SIG-M5 treated with dmso at 0.1 percent for 504 hours (cell line): ENCODE results near the gene CLTCL1.
A peak's percentile ranks its signal among the peaks of the same experiment; 100 is the strongest.

Experiments
- DNase-seq: peaks from one replicate; lab custom pipeline; 2025; ENCODE audit not compliant: unreplicated experiment; lab: John Stamatoyannopoulos, UW

CLTCL1 gene

DNA sequence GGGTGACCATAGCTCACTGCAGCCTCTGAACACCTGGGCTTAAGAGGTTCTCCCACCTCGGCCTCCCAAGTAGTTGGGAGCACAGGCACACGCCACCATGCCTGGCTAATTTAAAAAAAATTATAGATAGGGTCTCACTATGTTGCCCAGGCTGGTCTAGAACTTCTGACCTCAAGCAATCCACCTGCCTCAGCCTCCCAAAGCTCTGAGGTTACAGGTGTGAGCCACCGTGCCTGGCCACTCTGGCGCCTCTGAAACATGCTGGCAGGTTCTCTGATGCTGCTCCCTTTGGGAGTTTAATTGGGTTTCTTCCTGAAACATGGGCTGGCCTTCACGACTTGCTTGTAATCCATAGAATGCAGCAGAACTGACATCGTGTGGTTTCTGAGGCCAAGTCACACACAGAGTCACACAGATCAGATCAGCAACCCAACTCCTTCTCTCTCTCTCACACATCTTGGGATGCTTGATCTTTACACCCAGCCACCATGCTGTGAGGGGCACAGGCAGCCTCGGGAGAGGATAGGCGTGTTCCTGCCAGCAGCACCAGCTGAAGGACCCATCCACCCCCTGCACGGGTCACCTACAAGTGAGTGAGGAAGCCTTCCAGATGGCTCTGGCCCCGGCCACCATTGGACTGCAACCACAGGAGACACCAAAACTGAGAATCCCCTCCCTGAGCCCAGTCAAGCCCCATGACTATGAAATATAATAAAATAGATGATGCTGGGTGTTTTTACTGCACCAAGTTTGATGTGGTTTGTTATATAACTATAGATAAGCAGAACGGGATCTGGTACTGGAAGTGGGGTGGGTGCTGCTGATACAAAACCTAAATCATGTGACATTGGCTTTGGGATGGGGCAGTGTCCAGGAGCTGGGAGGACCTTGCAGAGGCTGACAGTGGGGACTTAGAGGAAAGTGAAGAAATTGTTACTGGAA, 138.3 kb downstream of the CLTCL1 start:
- DNase-seq: no peak

DNA sequence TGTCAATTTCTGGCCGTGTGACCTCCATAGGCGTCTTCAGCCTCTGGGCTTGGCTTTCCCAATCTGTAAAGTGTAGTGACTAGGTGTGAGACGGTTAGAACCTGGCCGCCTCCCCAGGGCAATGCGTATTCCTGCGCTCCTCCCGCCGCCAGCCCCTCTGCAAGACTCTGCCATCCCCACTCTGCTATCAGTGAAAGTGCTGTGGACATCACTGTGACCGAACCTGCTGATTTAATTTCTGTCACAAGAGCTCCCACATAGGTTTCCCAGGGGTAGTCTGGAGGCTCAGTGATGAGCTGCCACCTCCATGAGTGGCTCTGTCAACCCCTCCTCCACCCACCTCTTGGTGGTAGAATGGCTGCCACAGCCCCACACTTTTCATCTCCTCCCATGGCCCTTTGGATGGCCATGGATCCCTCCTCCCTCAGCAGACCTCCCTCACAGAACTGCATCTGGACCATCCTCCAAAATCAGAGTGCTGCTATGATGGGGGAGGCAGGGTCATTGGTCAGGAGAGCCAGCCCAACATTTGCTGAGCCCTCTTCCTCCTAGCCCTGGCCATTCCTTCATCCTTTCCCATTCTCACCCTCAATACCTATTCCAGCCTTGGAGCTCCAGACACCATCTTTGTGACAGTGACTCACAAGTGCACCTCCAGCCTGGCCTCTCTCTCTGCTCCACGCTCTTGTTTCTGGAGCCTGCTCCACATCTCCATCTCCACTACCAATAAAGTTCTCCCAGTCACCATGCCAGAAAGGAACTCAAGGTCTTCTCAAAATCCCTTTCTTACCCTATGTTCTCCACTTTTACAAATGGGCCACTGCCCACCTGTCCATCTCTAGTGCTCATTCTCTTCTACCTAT, 140.0 kb downstream of the CLTCL1 start:
- no peak for DNase-seq

- DNase-seq: no peak
Observed at GRCh38 chr22:19150482-19151328, 140.8 kb downstream of the CLTCL1 start.

DNA sequence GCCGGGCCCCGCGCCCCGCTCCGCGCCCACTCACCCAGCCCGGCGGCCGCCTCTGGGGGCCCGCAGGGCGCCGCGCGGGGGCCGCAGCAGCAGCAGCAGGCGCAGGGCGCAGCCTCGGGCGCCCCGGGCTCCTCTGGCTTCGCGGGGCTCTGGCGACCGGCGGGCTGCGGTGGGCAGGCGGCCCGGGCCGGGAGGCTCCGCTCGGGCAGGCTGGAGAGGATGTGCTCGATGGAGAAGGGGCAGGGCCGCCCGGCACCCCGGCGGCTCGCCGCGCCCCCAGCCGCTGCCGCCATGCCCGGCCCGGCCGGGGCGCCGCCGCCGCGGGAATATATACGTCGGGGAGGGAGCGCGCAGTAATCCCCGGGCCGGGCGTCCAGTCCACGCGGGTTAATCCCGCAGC, 141.5 kb downstream of the CLTCL1 start, which contains the start of gene GSC2:
Gene GSC2, minus strand, starts transcription at position 302 of the 400 bp plus-strand sequence. Its CDS starts 9 bp downstream, at position 293.
- DNase-seq: no peak

DNA sequence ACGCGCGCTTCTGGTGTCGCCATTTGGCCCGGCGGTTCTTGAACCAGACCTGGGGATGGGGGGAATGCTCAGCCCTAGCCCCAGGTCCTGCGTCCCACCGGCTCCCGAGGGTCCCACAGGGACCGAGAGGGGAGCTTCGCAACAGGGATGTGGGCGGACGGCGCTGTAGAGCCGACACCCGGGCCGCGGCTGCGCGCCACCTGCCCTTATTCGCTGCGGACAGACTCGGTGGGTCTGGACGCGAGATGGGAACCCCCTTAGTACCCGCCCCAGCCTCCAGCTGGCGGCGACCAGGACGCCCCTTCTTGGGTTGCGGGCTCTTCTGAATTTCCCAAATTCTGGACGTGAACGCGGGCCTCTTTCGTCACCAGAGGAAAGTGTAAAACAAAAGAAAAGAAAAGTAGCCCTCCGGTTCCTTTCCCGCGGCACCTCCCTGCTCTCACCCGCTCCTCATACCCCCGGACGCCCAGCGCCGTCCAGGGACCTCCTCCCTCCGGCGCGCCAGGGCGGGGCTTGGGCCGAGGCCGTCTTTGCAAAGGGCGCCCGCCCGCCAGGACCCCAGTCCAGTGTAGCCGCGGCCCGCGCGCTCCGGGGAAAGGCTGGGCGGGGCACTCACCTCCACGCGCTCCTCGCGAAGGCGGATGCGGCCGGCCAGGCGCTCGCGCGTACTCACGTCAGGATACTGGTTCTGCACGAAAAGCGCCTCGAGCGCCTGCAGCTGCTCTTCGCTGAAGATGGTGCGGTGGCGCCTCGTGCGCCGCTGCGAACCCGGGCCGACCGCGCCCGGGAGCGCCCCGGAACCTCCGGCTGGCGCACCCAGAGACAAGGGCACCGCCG, 142.3 kb downstream of the CLTCL1 start:
- DNase-seq: no peak

GRCh38 chr22:19148417-19149046, 143.0 kb downstream of the CLTCL1 start:
- no peak for DNase-seq

GRCh38 chr22:19147195-19147780, 144.2 kb downstream of the CLTCL1 start:
- no peak for DNase-seq

GRCh38 chr22:19146215-19146968, 145.1 kb downstream of the CLTCL1 start:
- DNase-seq: no peak

DNA sequence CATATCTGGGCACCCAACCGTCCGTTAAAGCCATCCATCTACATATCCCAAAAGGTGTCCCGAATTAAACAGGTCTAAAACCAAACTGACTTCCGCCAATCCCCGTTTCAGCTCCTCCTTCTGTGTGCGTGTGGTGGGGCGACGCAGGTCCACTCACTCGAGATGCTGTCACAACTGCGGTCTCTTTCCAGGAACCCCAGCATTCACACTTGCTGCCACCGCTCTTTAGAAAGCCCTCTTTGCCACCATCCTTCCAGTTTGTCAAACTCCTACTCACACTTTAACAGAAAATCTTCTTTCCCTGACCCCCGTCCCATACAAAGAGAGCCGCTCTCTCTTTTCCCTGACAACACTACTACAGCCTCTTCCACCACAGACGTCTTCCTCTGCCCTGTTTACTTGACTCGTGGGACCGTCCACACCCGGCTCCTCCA, 147.5 kb downstream of the CLTCL1 start:
- peak; percentile 30 for DNase-seq

- no peak for DNase-seq
Observed at GRCh38 chr22:19143212-19143611, 148.3 kb downstream of the CLTCL1 start.

DNA sequence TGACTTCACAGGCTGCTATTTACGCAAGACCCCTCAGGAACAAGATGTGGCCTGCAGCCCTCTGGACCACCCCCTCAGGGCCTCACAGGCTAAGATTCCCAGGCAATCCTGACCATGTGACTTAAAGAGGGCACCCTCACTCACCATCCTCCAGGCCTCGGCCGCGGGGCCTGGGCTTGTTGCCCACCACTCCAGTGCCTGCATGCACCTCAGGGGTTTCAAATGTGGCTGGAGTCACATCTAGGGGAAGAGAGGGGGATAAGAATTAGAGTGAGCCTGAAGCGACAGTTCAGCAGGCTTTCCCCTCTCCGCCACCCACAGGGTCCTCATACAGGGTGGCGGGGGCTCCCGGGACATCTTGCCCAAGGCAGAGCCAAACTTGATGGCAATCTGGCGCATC, 149.1 kb downstream of the CLTCL1 start:
- no peak for DNase-seq

GRCh38 chr22:19139974-19140373, 151.5 kb downstream of the CLTCL1 start:
- no peak for DNase-seq

- no peak for DNase-seq
Observed at GRCh38 chr22:19139001-19139356, 152.5 kb downstream of the CLTCL1 start.

GRCh38 chr22:19138217-19139000, 153.1 kb downstream of the CLTCL1 start:
- no peak for DNase-seq

DNA sequence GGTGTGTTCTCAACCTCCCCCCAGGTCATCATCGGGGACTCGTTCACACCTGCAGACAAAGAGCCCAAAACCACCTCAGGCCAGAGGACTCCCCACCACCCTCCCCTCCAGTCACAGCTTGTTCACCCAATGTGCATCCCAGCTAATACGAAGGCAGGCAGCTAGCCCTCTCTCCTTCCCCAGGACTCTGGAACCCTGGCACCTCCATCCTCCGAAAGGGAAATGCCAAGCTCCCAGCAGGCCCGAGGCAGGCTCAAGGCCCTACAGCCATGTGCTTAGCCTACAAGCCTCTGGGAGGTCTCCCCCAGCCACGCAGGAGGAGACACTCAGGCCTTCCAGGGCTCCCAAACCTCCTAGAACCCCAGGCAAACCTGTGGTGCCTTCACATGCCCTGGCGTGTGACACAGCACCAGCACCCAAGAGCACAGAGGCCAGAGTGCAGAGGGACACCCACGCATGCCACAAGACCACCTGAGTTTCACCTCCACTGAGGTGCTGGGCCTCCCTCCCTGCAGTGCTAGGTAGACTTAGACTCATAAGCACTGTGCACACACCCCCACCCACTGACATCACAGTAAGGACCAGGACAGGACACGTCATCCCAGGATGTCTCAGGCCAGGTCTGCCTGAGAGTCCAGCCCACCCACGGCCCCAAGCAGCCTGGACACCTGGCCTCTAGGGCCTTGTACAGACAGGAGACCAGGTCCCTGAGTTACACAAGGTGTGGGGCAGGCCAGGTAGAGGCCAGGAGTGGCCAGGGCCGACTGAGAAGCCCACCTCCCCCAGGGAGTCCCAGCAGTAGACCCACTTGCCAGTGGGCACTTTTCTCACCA, 153.9 kb downstream of the CLTCL1 start:
- DNase-seq: no peak

- DNase-seq: no peak
Observed at GRCh38 chr22:19136915-19137314, 154.6 kb downstream of the CLTCL1 start.

DNA sequence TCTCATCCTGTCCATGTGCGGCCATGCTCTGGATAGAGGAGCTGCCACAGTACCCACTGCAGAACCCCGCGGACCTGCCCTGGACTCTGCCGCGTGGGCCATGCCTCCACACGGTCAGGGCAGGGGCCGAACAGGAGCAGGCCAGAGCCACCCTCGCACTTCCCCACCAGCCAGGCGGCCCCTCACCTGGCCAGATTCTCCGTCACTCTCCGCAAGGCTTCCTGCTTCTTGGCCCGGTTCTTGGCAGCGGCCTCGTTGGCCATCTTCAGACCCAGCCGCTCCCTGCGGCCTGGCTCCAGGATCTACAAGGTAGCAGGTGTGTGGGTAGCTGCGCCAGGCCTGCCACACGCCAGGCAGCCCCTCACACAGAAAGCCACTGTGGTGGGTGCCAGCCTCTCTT, 156.6 kb downstream of the CLTCL1 start:
- DNase-seq: no peak
